Right cardiac atrium (tissue), 5 donors: ENCODE measurements around the gene SIRT5. TPM values are rescaled to one million over a fixed set of nuclear protein-coding genes. Genes with fewer than 3 reads are reported as not detected.

ENCODE experiments used
- ATAC-seq, 2 donors: fragments of 200-7000 bp; cut with Tn5 transposase; one replicate each; pipeline versions ENCODE4 v1.8.0 to v1.9.1; 2020; ENCODE audit warnings: moderate library complexity in 2 of 2, mild to moderate bottlenecking in 1 of 2
- DNase-seq, 3 donors: peaks; one replicate each; pipeline ENCODE4 v3.0.0-alpha.2; 2020
- H3K27ac ChIP-seq: one replicate; pipeline ENCODE4 v1.5.1; 2013; ENCODE audit warnings: mild to moderate bottlenecking, low read length, control low read depth, moderate library complexity
- H3K27me3 ChIP-seq: one replicate; pipeline ENCODE4 v1.6.1; 2013; ENCODE audit not compliant: control insufficient read depth, insufficient read depth
- H3K4me1 ChIP-seq: one replicate; pipeline ENCODE4 v1.6.1; 2013; ENCODE audit warnings: low read length; ENCODE audit not compliant: control insufficient read depth, insufficient read depth
- H3K4me3 ChIP-seq: one replicate; pipeline ENCODE4 v1.5.1; 2013; ENCODE audit warnings: low read length, control low read depth
- H3K9me3 ChIP-seq: one replicate; pipeline ENCODE4 v1.6.1; 2013; ENCODE audit warnings: low read length; ENCODE audit not compliant: control insufficient read depth
- WGBS: extraction: QIAGEN DNeasy Blood & Tissue Kit; methylation state at CpG from one replicate; pipeline ENCODE4 v1.1.7; 2013; 5-methylcytosine and 5-hydroxymethylcytosine counted together
- intact Hi-C, 4 donors: fragments of 100-400 bp; cut with DNase I; formaldehyde crosslinking; loops; one replicate each; pipeline versions ENCODE4 v1.11.0 to v1.14.0; 2022 to 2023
- polyA plus RNA-seq: library from polyadenylated mRNA; stranded (reverse); fragments of 200-250 nt; gene quantifications from one replicate; pipeline ENCODE4 v1.2.3, GENCODE V29; 2013
- total RNA-seq, 4 donors: library from RNA; stranded (reverse); fragmentation: NEBNext Ultra II Directional; extraction: Animal tissue kit (Norgen Biotek cat#: 25700); gene quantifications; one replicate each; pipeline ENCODE4 v1.2.1, GENCODE V29; 2021
- donor health status: healthy with polysubstance abuse.
- donor health status: DM: no; HTN: yes; CAD: no.
- donor health status: DM: no; HTN: no; CAD: no.
- donor health status: DM: no; HTN: yes; CAD: no; lungs with severe emphysema.
- donor health status: DM: yes; HTN: yes; CAD: no.

SIRT5 gene
- total and polyA plus RNA-seq, 5 donors = 21.5 to 39.4 (median 31.8) TPM

GRCh38 chr6:13553646-13554045, 20.8 kb upstream of the SIRT5 start:
- peaks cover 4% of the 10 kb centered on the region for H3K4me1 ChIP-seq
- ATAC-seq (no peak), DNase-seq (no peak)
- no peaks in the 10 kb centered on the region for H3K27me3 ChIP-seq
- intact Hi-C loops = no loop called here
- H3K4me3 ChIP-seq = no peak overlapping the region
- no peaks in the 10 kb centered on the region for H3K9me3 ChIP-seq
- H3K27ac ChIP-seq = no peak overlapping the region
- WGBS = 94% methylated on average over 1 of the region's 1 CpG

DNA sequence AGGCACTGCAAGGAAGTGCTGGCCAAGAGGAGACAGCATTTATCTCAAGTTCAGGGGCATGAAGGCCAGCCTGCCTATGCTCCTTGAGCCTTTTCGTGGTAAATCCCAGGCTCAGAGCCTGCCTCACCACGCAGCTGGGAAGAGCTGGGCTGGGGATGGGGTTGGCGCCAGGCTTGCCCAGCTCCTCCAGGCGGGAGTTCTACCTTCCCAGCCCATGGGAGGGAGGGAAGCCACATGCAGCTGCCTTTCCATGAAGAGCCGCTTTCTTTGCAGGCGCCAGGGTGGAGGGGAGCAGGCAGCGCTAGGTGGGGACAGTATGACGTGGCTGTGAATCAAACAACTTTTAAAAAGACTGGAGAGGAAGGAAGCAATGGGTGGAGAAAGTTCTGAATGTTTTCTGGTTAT, 19.5 kb upstream of the SIRT5 start:
- peaks cover 4% of the 10 kb centered on the region for H3K4me1 ChIP-seq
- ATAC-seq (peak; percentile 89 to 98), DNase-seq (peak; percentile 70 to 75 (median 72))
- H3K9me3 ChIP-seq = no peaks in the 10 kb centered on the region
- H3K4me3 ChIP-seq = no peak overlapping the region
- intact Hi-C loops = no loop called here
- WGBS = 29% methylated on average over 8 of the region's 8 CpGs
- no peaks in the 10 kb centered on the region for H3K27me3 ChIP-seq
- H3K27ac ChIP-seq = peak overlapping the region; percentile 60

DNA sequence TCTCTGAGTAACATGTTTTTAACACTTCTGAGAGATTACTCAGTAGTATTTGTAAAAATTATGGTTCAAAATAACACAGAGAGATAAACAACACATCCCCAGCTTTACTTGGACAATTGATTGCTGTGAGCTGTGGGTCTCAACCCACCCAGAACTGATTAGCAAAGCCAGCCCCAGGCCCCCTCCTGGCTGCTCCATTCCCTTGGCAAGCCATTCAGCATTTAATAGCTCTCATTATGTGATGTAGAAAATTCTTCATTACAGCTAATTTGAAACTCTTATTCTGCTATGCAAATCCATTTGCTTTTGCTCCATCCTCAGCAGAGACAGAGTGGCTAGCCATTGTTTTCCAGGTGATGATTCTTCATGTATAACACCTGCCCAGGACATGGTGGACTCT, 16.6 kb upstream of the SIRT5 start:
- DNase-seq (no peak), ATAC-seq (no peak)
- Histone ChIP-seq H3K9me3 (no peaks in the 10 kb centered on the region), H3K27ac (no peak overlapping the region), H3K4me1 (peaks cover 4% of the 10 kb centered on the region), H3K27me3 (no peaks in the 10 kb centered on the region), H3K4me3 (no peak overlapping the region)
- intact Hi-C loops = no loop called here

- Histone ChIP-seq H3K4me3 (no peak overlapping the region), H3K4me1 (peaks cover 4% of the 10 kb centered on the region), H3K27ac (no peak overlapping the region), H3K9me3 (no peaks in the 10 kb centered on the region), H3K27me3 (no peaks in the 10 kb centered on the region)
- DNase-seq = no peak
- intact Hi-C loops = no loop called here
- ATAC-seq = peak in 1 of 2 donors; percentile 49
- WGBS = 56% methylated on average over 4 of the region's 4 CpGs
Measured at GRCh38 chr6:13558718-13559117, 15.7 kb upstream of the SIRT5 start.

DNA sequence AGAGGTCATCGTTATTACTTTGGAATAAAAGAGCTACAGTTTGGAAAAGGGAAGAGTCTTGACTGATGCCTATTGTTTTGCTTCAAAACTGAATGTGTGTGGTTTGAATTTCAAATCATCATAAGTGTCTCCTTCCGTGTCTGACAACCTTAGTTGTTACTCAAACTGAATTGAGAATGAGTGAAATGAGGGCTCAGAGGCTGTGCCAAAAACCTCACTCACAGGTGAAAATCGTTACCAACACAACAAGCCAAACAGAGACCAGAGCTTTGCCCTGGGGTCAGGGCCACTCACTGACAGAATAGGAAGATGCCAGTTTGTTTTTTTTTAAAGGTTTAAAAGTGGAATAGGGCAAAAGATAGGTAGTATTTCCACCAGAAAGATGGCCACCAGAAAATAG, 15.2 kb upstream of the SIRT5 start:
- H3K27ac ChIP-seq = no peak overlapping the region
- no peak for DNase-seq
- WGBS = 38% methylated on average over 3 of the region's 3 CpGs
- no peak for ATAC-seq
- H3K4me1 ChIP-seq = peaks cover 4% of the 10 kb centered on the region
- H3K4me3 ChIP-seq = no peak overlapping the region
- no peaks in the 10 kb centered on the region for H3K9me3 ChIP-seq
- no peaks in the 10 kb centered on the region for H3K27me3 ChIP-seq
- intact Hi-C loops = no loop called here

GRCh38 chr6:13559968-13560650, 14.3 kb upstream of the SIRT5 start:
- intact Hi-C loops = no loop called here
- Histone ChIP-seq H3K9me3 (no peaks in the 10 kb centered on the region), H3K27me3 (no peaks in the 10 kb centered on the region), H3K4me1 (peaks cover 2% of the 10 kb centered on the region), H3K27ac (no peak overlapping the region), H3K4me3 (no peak overlapping the region)
- WGBS = 95% methylated on average over 4 of the region's 4 CpGs
- DNase-seq = no peak
- no peak for ATAC-seq

- Histone ChIP-seq H3K27ac (no peak overlapping the region), H3K27me3 (no peaks in the 10 kb centered on the region), H3K4me3 (no peak overlapping the region), H3K4me1 (peaks cover 2% of the 10 kb centered on the region), H3K9me3 (no peaks in the 10 kb centered on the region)
- intact Hi-C loops = no loop called here
- no peak for ATAC-seq
- no peak for DNase-seq
- 92% methylated on average over 2 of the region's 2 CpGs for WGBS
Measured at GRCh38 chr6:13560651-13561044, 13.8 kb upstream of the SIRT5 start.

DNA sequence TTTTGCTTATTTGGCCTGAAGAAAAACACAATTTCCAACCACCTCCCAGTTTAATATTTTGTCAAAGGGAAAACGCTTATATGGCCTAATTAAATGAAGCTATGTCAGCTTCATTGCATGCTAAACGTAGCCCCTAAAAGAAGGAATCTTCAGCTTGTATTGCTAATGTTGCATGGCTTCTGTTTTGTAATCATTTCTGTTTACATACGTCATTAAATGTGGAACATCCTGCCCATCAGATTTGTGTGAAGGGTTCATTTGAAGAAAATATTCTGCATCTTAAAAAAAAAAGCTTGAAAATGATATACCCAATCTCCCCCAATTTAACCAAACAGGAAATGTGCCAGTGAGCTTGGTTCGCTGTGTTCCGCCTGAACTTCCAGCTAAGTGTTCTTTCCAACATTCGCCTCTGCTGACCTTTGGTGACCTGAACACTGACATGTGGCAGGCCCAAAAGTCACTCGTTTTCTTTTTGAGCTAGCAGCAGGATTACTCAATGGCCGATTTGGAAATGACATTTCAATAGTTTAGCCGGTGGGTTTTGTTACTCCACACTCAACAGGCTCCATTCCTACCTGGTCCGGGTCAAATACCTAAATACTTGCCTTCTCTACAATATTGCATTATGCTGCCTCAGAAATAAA, 12.7 kb upstream of the SIRT5 start:
- Histone ChIP-seq H3K4me3 (no peak overlapping the region), H3K27ac (no peak overlapping the region), H3K27me3 (no peaks in the 10 kb centered on the region), H3K4me1 (no peaks in the 10 kb centered on the region), H3K9me3 (no peaks in the 10 kb centered on the region)
- 74% methylated on average over 10 of the region's 10 CpGs for whole genome bisulfite sequencing
- peak in 1 of 3 donors; percentile 41 for DNase-seq
- intact Hi-C loops = no loop called here
- peak in 1 of 2 donors; percentile 58 for ATAC-seq

GRCh38 chr6:13563009-13563408, 11.4 kb upstream of the SIRT5 start:
- intact Hi-C loops = no loop called here
- 89% methylated on average over 1 of the region's 1 CpG for WGBS
- H3K4me3 ChIP-seq = no peak overlapping the region

GRCh38 chr6:13565921-13566320, 8.5 kb upstream of the SIRT5 start:
- H3K4me3 ChIP-seq = no peak overlapping the region
- H3K9me3 ChIP-seq = no peaks in the 10 kb centered on the region
- no peak for DNase-seq
- intact Hi-C loops = no loop called here
- no peak overlapping the region for H3K27ac ChIP-seq
- 93% methylated on average over 4 of the region's 4 CpGs for WGBS
- no peaks in the 10 kb centered on the region for H3K27me3 ChIP-seq
- no peaks in the 10 kb centered on the region for H3K4me1 ChIP-seq
- ATAC-seq = no peak

More at GRCh38 chr6:13563009-13563408, 11.4 kb upstream of the SIRT5 start:
- Histone ChIP-seq H3K27me3 (no peaks in the 10 kb centered on the region), H3K27ac (no peak overlapping the region), H3K9me3 (no peaks in the 10 kb centered on the region), H3K4me1 (no peaks in the 10 kb centered on the region)
- ATAC-seq = no peak
- DNase-seq = no peak

DNA sequence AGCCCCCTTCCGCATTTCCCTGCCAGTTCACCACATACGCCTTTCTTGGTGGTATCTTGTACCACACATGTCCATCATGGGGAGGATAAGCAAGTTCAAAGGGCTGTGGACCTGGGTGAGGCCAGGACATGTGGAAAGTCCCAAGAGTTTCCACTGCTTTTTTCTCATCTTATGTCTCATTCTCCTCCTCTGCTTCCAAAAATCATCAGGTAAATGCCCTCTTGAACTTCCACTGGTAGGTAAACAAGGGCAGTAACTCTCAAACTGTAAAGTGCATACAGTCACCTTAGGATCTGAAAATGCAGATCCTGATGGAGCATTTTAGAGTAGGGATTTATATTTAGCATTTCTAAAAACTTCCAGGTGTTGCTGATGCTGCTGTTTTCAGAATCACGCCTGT, 7.9 kb upstream of the SIRT5 start:
- H3K27ac ChIP-seq = no peak overlapping the region
- H3K27me3 ChIP-seq = no peaks in the 10 kb centered on the region
- no peak overlapping the region for H3K4me3 ChIP-seq
- no peaks in the 10 kb centered on the region for H3K9me3 ChIP-seq
- ATAC-seq (no peak), DNase-seq (no peak)
- no peaks in the 10 kb centered on the region for H3K4me1 ChIP-seq
- WGBS = 96% methylated on average over 3 of the region's 3 CpGs
- intact Hi-C loops = no loop called here
